Loucy (cell line): ENCODE measurements around the gene GNG13.

ENCODE experiments used
- H2AFZ ChIP-seq: fragments of 200-600 bp; sonication (generic); 2 replicates; pipeline ENCODE4 v1.6.0; 2016; ENCODE audit warnings: antibody characterized with exemption, mild to moderate bottlenecking, low read length, moderate library complexity
- H3F3A ChIP-seq: fragments of 200-600 bp; 2 replicates; pipeline ENCODE4 v1.6.0; 2016; ENCODE audit warnings: antibody characterized with exemption, low read depth, mild to moderate bottlenecking
- H3K27me3 ChIP-seq: fragments of 200-600 bp; sonication (generic); 2 replicates; pipeline ENCODE4 v1.6.1; 2014; ENCODE audit warnings: low read length, mild to moderate bottlenecking; ENCODE audit not compliant: insufficient read depth, poor library complexity, severe bottlenecking
- H3K36me3 ChIP-seq: fragments of 200-600 bp; sonication (generic); 2 replicates; pipeline ENCODE4 v1.6.1; 2016; ENCODE audit warnings: low read length; ENCODE audit not compliant: insufficient read depth
- H3K4me1 ChIP-seq: fragments of 200-600 bp; sonication (generic); 2 replicates; pipeline ENCODE4 v1.5.1; 2014; ENCODE audit warnings: low read length, mild to moderate bottlenecking; ENCODE audit not compliant: insufficient read depth, poor library complexity, severe bottlenecking
- H3K4me2 ChIP-seq: fragments of 200-600 bp; sonication (generic); 2 replicates; pipeline ENCODE4 v1.6.0; 2014; ENCODE audit warnings: antibody characterized with exemption, low read length, low read depth, mild to moderate bottlenecking; ENCODE audit not compliant: poor library complexity, severe bottlenecking
- H3K4me3 ChIP-seq: fragments of 200-600 bp; sonication (generic); 2 replicates; pipeline ENCODE4 v1.5.1; 2014; ENCODE audit warnings: low read length, mild to moderate bottlenecking, mixed read lengths; ENCODE audit not compliant: poor library complexity, severe bottlenecking
- H3K79me2 ChIP-seq: fragments of 200-600 bp; sonication (generic); 2 replicates; pipeline ENCODE4 v1.6.1; 2014; ENCODE audit warnings: low read length; ENCODE audit not compliant: insufficient read depth
- H3K9ac ChIP-seq: fragments of 200-600 bp; sonication (generic); 2 replicates; pipeline ENCODE4 v1.6.0; 2014; ENCODE audit warnings: mild to moderate bottlenecking, low read depth, low read length, moderate library complexity; ENCODE audit not compliant: poor library complexity, severe bottlenecking
- H3K9me2 ChIP-seq: fragments of 200-600 bp; sonication (generic); replicated peaks from 2 replicates; pipeline ENCODE4 v1.6.1; 2016; ENCODE audit warnings: low read depth, low read length, mixed read lengths
- H3K9me3 ChIP-seq: fragments of 200-600 bp; sonication (generic); 2 replicates; pipeline ENCODE4 v1.6.1; 2014; ENCODE audit warnings: mild to moderate bottlenecking, antibody characterized with exemption, low read length, low read depth; ENCODE audit not compliant: insufficient read depth
- H4K20me1 ChIP-seq: fragments of 200-600 bp; sonication (generic); 2 replicates; pipeline ENCODE4 v1.6.0; 2014; ENCODE audit warnings: antibody characterized with exemption, low read length, mild to moderate bottlenecking; ENCODE audit not compliant: insufficient read depth, poor library complexity, severe bottlenecking
- CTCF ChIP-seq: fragments of 200-600 bp; sonication (generic); conservative IDR thresholded peaks from 2 replicates; pipeline ENCODE4 v1.5.1; 2014; ENCODE audit warnings: mild to moderate bottlenecking, antibody characterized with exemption, low read length
- EZH2phosphoT487 ChIP-seq: fragments of 200-600 bp; IDR thresholded peaks from 2 replicates; pipeline ENCODE4 v1.6.1; 2018; ENCODE audit warnings: antibody characterized with exemption, mild to moderate bottlenecking, moderate library complexity, borderline replicate concordance

GNG13 gene

GRCh38 chr16:797686-798085 lies 2.8 kb downstream of the GNG13 start:
- Histone ChIP-seq H3K9ac (no peak overlapping the region), H3K36me3 (no peaks in the 10 kb centered on the region), H3K4me1 (no peaks in the 10 kb centered on the region), H4K20me1 (no peaks in the 10 kb centered on the region), H2AFZ (no peak overlapping the region), H3K27me3 (no peaks in the 10 kb centered on the region), H3K79me2 (no peaks in the 10 kb centered on the region), H3K9me3 (no peaks in the 10 kb centered on the region), H3F3A (no peaks in the 10 kb centered on the region), H3K4me3 (no peak overlapping the region), H3K4me2 (no peak overlapping the region), H3K9me2 (no peaks in the 10 kb centered on the region)
- TF ChIP-seq CTCF (no peak), EZH2phosphoT487 (no peak)

- Histone ChIP-seq H3K4me2 (no peak overlapping the region), H2AFZ (no peak overlapping the region), H3K9me2 (no peaks in the 10 kb centered on the region), H3K9ac (no peak overlapping the region), H4K20me1 (no peaks in the 10 kb centered on the region), H3K36me3 (no peaks in the 10 kb centered on the region), H3K79me2 (no peaks in the 10 kb centered on the region), H3K9me3 (no peaks in the 10 kb centered on the region), H3K4me1 (no peaks in the 10 kb centered on the region), H3K27me3 (no peaks in the 10 kb centered on the region), H3F3A (no peaks in the 10 kb centered on the region), H3K4me3 (no peak overlapping the region)
- no peak for TF ChIP-seq CTCF
- no peak for TF ChIP-seq EZH2phosphoT487
Observed at GRCh38 chr16:797120-797420, 3.5 kb downstream of the GNG13 start.

GRCh38 chr16:796296-797119 lies 4.0 kb downstream of the GNG13 start:
- no peaks in the 10 kb centered on the region for H3K4me1 ChIP-seq
- no peak overlapping the region for H2AFZ ChIP-seq
- no peaks in the 10 kb centered on the region for H3K36me3 ChIP-seq
- H3F3A ChIP-seq: no peaks in the 10 kb centered on the region
- H3K4me2 ChIP-seq: no peak overlapping the region
- no peak overlapping the region for H3K9ac ChIP-seq
- no peak for TF ChIP-seq CTCF
- TF ChIP-seq EZH2phosphoT487: no peak
- H3K4me3 ChIP-seq: no peak overlapping the region
- no peaks in the 10 kb centered on the region for H3K27me3 ChIP-seq
- H4K20me1 ChIP-seq: no peaks in the 10 kb centered on the region
- H3K9me3 ChIP-seq: no peaks in the 10 kb centered on the region
- no peaks in the 10 kb centered on the region for H3K79me2 ChIP-seq
- no peaks in the 10 kb centered on the region for H3K9me2 ChIP-seq
